GM23338 (cell line): ENCODE results near the gene OTUD5. TPM values are rescaled to one million over a fixed set of nuclear protein-coding genes. Genes with fewer than 3 reads are reported as not detected.
A peak's percentile ranks its signal among the peaks of the same experiment; 100 is the strongest.

Source experiments
- ATAC-seq: fragments of 200-7000 bp; cut with Tn5 transposase; 3 replicates; pipeline ENCODE4 v1.9.1; 2020
- DNase-seq: peaks from one replicate; pipeline ENCODE4 v3.0.0-alpha.2; 2015; ENCODE audit warnings: low spot score
- H2AFZ ChIP-seq: fragments of 200-600 bp; sonication (generic); 2 replicates; pipeline ENCODE4 v1.8.0; 2016; ENCODE audit warnings: antibody characterized with exemption, mild to moderate bottlenecking, moderate library complexity
- H3F3A ChIP-seq: fragments of 200-600 bp; sonication (generic); replicated peaks from 2 replicates; pipeline ENCODE4 v1.8.0; 2017; ENCODE audit warnings: antibody characterized with exemption, mixed run types, low read depth
- H3K27ac ChIP-seq: fragments of 200-600 bp; sonication (generic); 2 replicates; pipeline ENCODE4 v1.6.1; 2016; ENCODE audit warnings: low read depth
- H3K27me3 ChIP-seq: fragments of 200-600 bp; sonication (generic); 2 replicates; pipeline ENCODE4 v1.8.0; 2016; ENCODE audit warnings: mild to moderate bottlenecking, mixed run types, moderate library complexity; ENCODE audit not compliant: insufficient read depth
- H3K36me3 ChIP-seq: fragments of 200-600 bp; sonication (generic); 2 replicates; pipeline ENCODE4 v1.8.0; 2016; ENCODE audit warnings: mild to moderate bottlenecking; ENCODE audit not compliant: insufficient read depth
- H3K4me1 ChIP-seq: fragments of 200-600 bp; sonication (generic); 2 replicates; pipeline ENCODE4 v1.8.0; 2016; ENCODE audit warnings: mild to moderate bottlenecking, moderate library complexity; ENCODE audit not compliant: insufficient read depth
- H3K4me2 ChIP-seq: fragments of 200-600 bp; sonication (generic); 2 replicates; pipeline ENCODE4 v1.7.1; 2017; ENCODE audit warnings: mixed run types
- H3K4me3 ChIP-seq: fragments of 200-600 bp; sonication (generic); 2 replicates; pipeline ENCODE4 v1.6.1; 2016; ENCODE audit warnings: mixed run types
- H3K79me2 ChIP-seq: fragments of 200-600 bp; sonication (generic); replicated peaks from 2 replicates; pipeline ENCODE4 v1.8.0; 2017; ENCODE audit warnings: mild to moderate bottlenecking; ENCODE audit not compliant: insufficient read depth
- H3K9me2 ChIP-seq: fragments of 200-600 bp; sonication (generic); 2 replicates; pipeline ENCODE4 v1.8.0; 2017; ENCODE audit not compliant: insufficient read depth
- H4K20me1 ChIP-seq: fragments of 200-600 bp; sonication (generic); replicated peaks from 2 replicates; pipeline ENCODE4 v1.8.0; 2017; ENCODE audit warnings: mild to moderate bottlenecking; ENCODE audit not compliant: insufficient read depth
- H3K27ac Mint-ChIP-seq: 2 replicates; pipeline ENCODE4 v1.8.0; 2020; ENCODE audit warnings: inconsistent platforms, mild to moderate bottlenecking, moderate library complexity, mixed read lengths
- H3K27me3 Mint-ChIP-seq: 3 replicates; pipeline ENCODE4 v1.8.0; 2022; ENCODE audit warnings: low read depth, mild to moderate bottlenecking, moderate library complexity, mixed read lengths, inconsistent platforms; ENCODE audit not compliant: insufficient read depth, poor library complexity
- H3K36me3 Mint-ChIP-seq: 3 replicates; pipeline ENCODE4 v1.8.0; 2021; ENCODE audit warnings: low read depth, mild to moderate bottlenecking, inconsistent platforms, moderate library complexity, mixed read lengths
- H3K4me1 Mint-ChIP-seq: 3 replicates; pipeline ENCODE4 v1.8.0; 2020; ENCODE audit warnings: mild to moderate bottlenecking, inconsistent platforms, mixed read lengths
- H3K4me3 Mint-ChIP-seq: 3 replicates; pipeline ENCODE4 v1.8.0; 2021; ENCODE audit warnings: moderate library complexity, mild to moderate bottlenecking, inconsistent platforms, mixed read lengths
- H3K9me3 Mint-ChIP-seq: 3 replicates; pipeline ENCODE4 v1.8.0; 2020; ENCODE audit warnings: moderate library complexity, mild to moderate bottlenecking, inconsistent platforms, mixed read lengths
- CREB1 ChIP-seq: fragments of 250-450 bp; sonication (Bioruptor Pico); IDR thresholded peaks from 2 replicates; pipeline ENCODE4 v1.5.0; 2020; ENCODE audit warnings: low read depth, mild to moderate bottlenecking, moderate library complexity
- EZH2phosphoT487 ChIP-seq: fragments of 200-600 bp; sonication (generic); IDR thresholded peaks from one replicate; pipeline ENCODE4 v1.8.1; 2018; ENCODE audit warnings: antibody characterized with exemption; ENCODE audit not compliant: unreplicated experiment
- NANOG ChIP-seq: IDR thresholded peaks from 2 replicates; pipeline ENCODE4 v1.6.1; 2016; ENCODE audit warnings: antibody characterized with exemption, borderline replicate concordance
- POLR2AphosphoS5 ChIP-seq: IDR thresholded peaks from 2 replicates; pipeline ENCODE4 v1.6.1; 2016; ENCODE audit warnings: antibody characterized with exemption, low read depth
- STAT1 ChIP-seq: IDR thresholded peaks from one replicate; pipeline ENCODE4 v1.6.1; 2016; ENCODE audit warnings: antibody characterized with exemption; ENCODE audit not compliant: unreplicated experiment
- polyA plus RNA-seq: library from polyadenylated mRNA; unstranded; fragments of >200 nt; fragmentation: Nextera tagmentation; extraction: Ambion mirVana; gene quantifications from 2 replicates; pipeline ENCODE4 v1.2.1, GENCODE V29; 2016
- total RNA-seq: library from RNA; depleted of rRNA; stranded (reverse); fragments of >200 nt; shearing (Covaris generic); gene quantifications from 2 replicates; pipeline ENCODE4 v1.2.3, GENCODE V29; 2014
- TF ChIP-seq, protein P1 (sequence below): fragments of 250-450 bp; sonication (Bioruptor Pico); IDR thresholded peaks from 2 replicates; pipeline ENCODE4 v1.5.0; 2020; ENCODE audit warnings: mild to moderate bottlenecking, moderate library complexity
- TF ChIP-seq, protein P2 (sequence below): IDR thresholded peaks from 2 replicates; pipeline ENCODE4 v1.6.1; 2016; ENCODE audit warnings: antibody characterized with exemption

OTUD5 gene
- total and polyA plus RNA-seq, 2 experiments from 2014 or later: 23.5 to 56.5 TPM

DNA sequence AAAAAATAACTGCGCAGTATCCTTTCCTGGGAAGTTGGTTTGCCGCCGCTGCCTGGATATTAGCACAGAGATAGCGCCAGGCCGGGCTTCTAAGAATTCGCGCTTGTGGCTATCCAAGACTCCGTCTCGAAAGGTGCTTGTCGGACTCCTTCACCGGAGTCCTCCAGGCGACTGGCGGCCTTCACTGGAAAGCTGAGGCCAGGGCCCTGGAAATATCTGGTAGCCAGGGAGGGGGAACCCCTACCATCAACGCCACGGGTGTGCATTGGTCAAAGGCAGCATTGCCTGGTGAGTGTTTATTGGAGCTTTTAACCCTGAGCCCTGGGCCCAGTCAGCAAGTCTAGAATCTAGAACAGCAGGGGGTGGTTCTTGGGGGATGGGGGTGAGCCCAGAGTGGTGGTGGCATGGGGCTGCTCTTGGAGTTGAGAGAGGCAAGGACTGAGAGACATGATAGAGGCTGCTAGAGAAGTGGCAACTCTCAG lies 38.0 kb downstream of the OTUD5 start:
- Histone ChIP-seq H3K9me2 (no peaks in the 10 kb centered on the region), H3K4me2 (peak overlapping the region; percentile 72), H3K79me2 (peaks cover 55% of the 10 kb centered on the region), H2AFZ (no peak overlapping the region), H3F3A (peaks cover 25% of the 10 kb centered on the region), H3K4me1 (peaks cover 33% of the 10 kb centered on the region; the same call in 1 of the 2 replicates), H3K27ac (peak overlapping the region; percentile 99), H3K27me3 (no peaks in the 10 kb centered on the region), H3K36me3 (peaks cover 21% of the 10 kb centered on the region; the same call in 1 of the 2 replicates), H3K4me3 (peak overlapping the region; percentile 63), H4K20me1 (peaks cover 13% of the 10 kb centered on the region)
- DNase-seq: peak; percentile 63
- peaks cover 41% of the 10 kb centered on the region for H3K4me1 Mint-ChIP-seq
- peak overlapping the region; percentile 98 for H3K4me3 Mint-ChIP-seq
- H3K9me3 Mint-ChIP-seq: peaks cover 7% of the 10 kb centered on the region
- peaks cover 66% of the 10 kb centered on the region for H3K36me3 Mint-ChIP-seq
- H3K27ac Mint-ChIP-seq: peak overlapping the region; percentile 99
- TF ChIP-seq, protein P1, sequence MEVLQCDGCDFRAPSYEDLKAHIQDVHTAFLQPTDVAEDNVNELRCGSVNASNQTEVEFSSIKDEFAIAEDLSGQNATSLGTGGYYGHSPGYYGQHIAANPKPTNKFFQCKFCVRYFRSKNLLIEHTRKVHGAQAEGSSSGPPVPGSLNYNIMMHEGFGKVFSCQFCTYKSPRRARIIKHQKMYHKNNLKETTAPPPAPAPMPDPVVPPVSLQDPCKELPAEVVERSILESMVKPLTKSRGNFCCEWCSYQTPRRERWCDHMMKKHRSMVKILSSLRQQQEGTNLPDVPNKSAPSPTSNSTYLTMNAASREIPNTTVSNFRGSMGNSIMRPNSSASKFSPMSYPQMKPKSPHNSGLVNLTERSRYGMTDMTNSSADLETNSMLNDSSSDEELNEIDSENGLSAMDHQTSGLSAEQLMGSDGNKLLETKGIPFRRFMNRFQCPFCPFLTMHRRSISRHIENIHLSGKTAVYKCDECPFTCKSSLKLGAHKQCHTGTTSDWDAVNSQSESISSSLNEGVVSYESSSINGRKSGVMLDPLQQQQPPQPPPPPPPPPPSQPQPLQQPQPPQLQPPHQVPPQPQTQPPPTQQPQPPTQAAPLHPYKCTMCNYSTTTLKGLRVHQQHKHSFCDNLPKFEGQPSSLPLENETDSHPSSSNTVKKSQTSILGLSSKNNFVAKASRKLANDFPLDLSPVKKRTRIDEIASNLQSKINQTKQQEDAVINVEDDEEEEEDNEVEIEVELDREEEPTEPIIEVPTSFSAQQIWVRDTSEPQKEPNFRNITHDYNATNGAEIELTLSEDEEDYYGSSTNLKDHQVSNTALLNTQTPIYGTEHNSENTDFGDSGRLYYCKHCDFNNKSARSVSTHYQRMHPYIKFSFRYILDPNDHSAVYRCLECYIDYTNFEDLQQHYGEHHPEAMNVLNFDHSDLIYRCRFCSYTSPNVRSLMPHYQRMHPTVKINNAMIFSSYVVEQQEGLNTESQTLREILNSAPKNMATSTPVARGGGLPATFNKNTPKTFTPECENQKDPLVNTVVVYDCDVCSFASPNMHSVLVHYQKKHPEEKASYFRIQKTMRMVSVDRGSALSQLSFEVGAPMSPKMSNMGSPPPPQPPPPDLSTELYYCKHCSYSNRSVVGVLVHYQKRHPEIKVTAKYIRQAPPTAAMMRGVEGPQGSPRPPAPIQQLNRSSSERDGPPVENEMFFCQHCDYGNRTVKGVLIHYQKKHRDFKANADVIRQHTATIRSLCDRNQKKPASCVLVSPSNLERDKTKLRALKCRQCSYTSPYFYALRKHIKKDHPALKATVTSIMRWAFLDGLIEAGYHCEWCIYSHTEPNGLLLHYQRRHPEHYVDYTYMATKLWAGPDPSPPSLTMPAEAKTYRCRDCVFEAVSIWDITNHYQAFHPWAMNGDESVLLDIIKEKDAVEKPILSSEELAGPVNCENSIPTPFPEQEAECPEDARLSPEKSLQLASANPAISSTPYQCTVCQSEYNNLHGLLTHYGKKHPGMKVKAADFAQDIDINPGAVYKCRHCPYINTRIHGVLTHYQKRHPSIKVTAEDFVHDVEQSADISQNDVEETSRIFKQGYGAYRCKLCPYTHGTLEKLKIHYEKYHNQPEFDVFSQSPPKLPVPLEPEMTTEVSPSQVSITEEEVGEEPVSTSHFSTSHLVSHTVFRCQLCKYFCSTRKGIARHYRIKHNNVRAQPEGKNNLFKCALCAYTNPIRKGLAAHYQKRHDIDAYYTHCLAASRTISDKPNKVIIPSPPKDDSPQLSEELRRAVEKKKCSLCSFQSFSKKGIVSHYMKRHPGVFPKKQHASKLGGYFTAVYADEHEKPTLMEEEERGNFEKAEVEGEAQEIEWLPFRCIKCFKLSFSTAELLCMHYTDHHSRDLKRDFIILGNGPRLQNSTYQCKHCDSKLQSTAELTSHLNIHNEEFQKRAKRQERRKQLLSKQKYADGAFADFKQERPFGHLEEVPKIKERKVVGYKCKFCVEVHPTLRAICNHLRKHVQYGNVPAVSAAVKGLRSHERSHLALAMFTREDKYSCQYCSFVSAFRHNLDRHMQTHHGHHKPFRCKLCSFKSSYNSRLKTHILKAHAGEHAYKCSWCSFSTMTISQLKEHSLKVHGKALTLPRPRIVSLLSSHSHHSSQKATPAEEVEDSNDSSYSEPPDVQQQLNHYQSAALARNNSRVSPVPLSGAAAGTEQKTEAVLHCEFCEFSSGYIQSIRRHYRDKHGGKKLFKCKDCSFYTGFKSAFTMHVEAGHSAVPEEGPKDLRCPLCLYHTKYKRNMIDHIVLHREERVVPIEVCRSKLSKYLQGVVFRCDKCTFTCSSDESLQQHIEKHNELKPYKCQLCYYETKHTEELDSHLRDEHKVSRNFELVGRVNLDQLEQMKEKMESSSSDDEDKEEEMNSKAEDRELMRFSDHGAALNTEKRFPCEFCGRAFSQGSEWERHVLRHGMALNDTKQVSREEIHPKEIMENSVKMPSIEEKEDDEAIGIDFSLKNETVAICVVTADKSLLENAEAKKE (CRISPR knock-in tag): no peak
- TF ChIP-seq POLR2AphosphoS5: peak; percentile 11; the same call in 1 of the 2 replicates
- TF ChIP-seq EZH2phosphoT487: no peak
- ATAC-seq: peak; percentile 50
- peaks cover 23% of the 10 kb centered on the region for H3K27me3 Mint-ChIP-seq

DNA sequence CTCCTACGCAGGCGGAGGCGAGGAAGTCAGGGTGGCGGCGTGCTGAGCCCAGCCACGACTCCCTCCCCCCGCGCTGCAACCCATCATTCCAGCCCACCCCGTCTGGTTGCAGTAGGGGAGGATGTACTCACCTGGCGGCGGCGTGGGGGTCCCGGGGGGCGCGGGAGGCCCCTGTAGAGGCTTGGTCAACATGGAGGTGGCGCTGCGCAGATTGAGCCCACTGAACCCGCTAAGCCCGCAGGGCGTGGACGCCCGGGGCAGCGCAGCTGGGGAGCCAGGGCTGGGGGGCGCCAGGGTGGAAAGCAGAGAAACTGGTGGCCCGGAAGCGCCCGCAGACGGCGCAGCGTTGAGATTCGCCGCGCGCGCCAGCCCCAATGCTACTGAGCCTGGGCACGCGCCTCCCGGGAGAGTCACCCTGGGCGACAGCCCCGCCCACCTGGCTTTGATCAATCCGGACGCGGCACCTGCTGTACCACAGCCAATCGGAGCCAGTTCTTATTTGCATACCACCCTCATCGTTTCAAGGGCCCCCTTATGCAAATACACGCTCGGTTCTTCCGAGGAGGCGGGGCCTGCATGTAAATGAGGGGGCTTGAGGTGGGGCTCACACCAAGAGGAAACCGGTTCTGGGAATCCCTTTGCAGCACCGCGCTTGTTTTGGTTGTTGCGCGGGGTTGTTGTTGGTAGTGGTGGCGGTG lies 38.6 kb downstream of the OTUD5 start, which contains the start of gene PIM2:
Gene PIM2, minus strand, starts transcription at position 382 of the 698 bp plus-strand sequence. Its CDS starts 190 bp downstream, at position 192.
- H2AFZ ChIP-seq: no peak within 1 kb of the TSS
- ATAC-seq: peak; percentile 72
- TF ChIP-seq EZH2phosphoT487: no peak
- TF ChIP-seq, protein P2, sequence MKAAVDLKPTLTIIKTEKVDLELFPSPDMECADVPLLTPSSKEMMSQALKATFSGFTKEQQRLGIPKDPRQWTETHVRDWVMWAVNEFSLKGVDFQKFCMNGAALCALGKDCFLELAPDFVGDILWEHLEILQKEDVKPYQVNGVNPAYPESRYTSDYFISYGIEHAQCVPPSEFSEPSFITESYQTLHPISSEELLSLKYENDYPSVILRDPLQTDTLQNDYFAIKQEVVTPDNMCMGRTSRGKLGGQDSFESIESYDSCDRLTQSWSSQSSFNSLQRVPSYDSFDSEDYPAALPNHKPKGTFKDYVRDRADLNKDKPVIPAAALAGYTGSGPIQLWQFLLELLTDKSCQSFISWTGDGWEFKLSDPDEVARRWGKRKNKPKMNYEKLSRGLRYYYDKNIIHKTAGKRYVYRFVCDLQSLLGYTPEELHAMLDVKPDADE: 0 out of 2 replicates have a peak, but pooled peaks have one; percentile 14
- no peak for TF ChIP-seq NANOG
- no peak for TF ChIP-seq CREB1 (CRISPR knock-in tag)
- no peak for TF ChIP-seq STAT1

More for the DNA sequence above, 38.6 kb downstream of the OTUD5 start, which contains the start of gene PIM2:
- Mint-ChIP-seq H3K4me1 (peaks cover 42% of the 10 kb centered on the region), H3K27me3 (peaks cover 18% of the 10 kb centered on the region), H3K4me3 (peak within 1 kb of the TSS; percentile 98), H3K9me3 (peaks cover 7% of the 10 kb centered on the region), H3K36me3 (peaks cover 66% of the 10 kb centered on the region), H3K27ac (peak within 1 kb of the TSS; percentile 99)
- peaks cover 24% of the 10 kb centered on the region; the same call in 1 of the 2 replicates for H3K36me3 ChIP-seq
- no peaks in the 10 kb centered on the region for H3K27me3 ChIP-seq
- H4K20me1 ChIP-seq: peaks cover 13% of the 10 kb centered on the region
- H3K79me2 ChIP-seq: peaks cover 56% of the 10 kb centered on the region
- peaks cover 36% of the 10 kb centered on the region; the same call in 1 of the 2 replicates for H3K4me1 ChIP-seq
- peak within 1 kb of the TSS; percentile 79 for H3K4me2 ChIP-seq
- DNase-seq: peak; percentile 96
- H3K27ac ChIP-seq: peak within 1 kb of the TSS; percentile 99
- peak within 1 kb of the TSS; percentile 87 for H3K4me3 ChIP-seq
- H3F3A ChIP-seq: peaks cover 31% of the 10 kb centered on the region
- no peaks in the 10 kb centered on the region for H3K9me2 ChIP-seq
